HG02981 (cell line): ENCODE data around the gene ACOT8.
"Not testable (repeated sequence)": the region's sequence is repeated elsewhere in the genome, so short reads cannot be mapped to it uniquely, and the experiment has no call there.

Experiments
- ATAC-seq: cut with Tn5 transposase; IDR thresholded peaks from one replicate; pipeline ENCODE4 v1.9.1; 2021; ENCODE audit warnings: mild to moderate bottlenecking, moderate library complexity; ENCODE audit not compliant: unreplicated experiment

The ACOT8 gene

DNA sequence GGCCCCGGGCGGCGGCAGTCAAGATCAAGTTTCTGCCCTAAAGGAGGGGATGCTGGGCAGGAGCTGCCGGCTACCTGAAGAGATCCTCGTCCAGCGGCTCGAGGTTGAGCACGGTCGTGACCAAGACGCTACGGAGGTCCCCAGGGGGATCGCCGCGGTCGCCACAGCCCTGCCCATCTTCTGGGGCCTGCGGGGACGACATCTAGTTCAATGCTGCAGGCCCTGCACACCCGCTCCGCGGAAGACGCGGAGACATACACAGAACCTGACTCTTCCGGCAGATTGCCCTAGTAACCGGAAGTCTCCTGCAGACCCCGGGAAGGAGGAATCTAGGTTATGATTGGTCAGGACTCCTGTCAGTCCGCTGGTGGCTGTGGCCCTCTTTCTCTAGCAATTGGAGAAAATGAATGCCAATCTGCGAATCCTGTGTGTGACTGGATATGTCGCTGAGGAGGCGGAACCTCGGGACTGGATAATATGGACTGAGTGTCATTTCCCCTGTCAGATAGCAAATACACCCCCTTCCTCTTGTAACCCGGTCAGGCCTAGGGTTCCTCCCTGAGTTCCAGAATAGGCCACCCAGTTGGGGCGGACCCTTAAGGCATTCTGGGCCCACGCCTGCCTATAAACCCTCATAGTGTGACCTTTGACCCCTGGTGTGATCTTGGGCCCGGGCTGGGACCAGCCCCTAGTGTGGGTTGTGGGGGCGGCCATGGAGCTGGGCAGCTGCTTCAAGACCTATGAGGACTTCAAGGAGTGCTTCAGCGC, at the start of gene ACOT8, which contains the start of gene ZSWIM3:
Gene ACOT8 (minus strand): TSS at position 279 of the 768 bp plus-strand sequence. CDS start 77 bp downstream, at position 202.
Gene ZSWIM3 (plus strand): TSS at position 501 of the 768 bp plus-strand sequence. CDS start 212 bp downstream, at position 713.
- peak; percentile 98 for ATAC-seq

DNA sequence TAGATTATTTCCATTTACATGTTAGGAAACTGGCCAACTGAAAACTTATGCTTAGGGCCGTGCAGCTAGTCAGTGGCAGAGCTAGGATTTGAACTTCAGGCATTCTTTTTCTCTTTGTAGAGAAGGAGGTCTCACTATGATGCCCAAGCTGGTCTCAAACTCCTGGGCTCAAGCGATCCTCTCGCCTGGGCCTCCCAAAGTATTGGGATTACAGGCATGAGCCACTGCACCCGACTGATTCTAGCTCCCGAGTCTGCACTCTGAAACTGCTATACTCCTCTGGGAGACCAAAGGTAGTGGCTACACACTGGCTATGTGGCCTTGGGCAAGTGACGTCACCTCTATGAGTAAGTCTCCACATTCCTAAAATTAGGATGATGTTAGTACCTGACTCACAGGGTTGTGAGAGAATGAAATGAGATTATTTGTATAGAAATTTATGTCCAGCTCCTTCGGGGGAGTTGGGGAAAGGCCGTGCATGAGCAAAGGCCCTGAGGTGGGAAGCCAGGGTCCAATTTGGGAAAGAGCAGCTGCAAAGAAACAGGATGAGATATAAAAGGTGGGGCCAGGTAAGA, 48.4 kb upstream of the ACOT8 start:
- ATAC-seq: no peak

- no peak for ATAC-seq
These were observed 47.7 kb upstream of the ACOT8 start for GRCh38 chr20:45904583-45905504.

DNA sequence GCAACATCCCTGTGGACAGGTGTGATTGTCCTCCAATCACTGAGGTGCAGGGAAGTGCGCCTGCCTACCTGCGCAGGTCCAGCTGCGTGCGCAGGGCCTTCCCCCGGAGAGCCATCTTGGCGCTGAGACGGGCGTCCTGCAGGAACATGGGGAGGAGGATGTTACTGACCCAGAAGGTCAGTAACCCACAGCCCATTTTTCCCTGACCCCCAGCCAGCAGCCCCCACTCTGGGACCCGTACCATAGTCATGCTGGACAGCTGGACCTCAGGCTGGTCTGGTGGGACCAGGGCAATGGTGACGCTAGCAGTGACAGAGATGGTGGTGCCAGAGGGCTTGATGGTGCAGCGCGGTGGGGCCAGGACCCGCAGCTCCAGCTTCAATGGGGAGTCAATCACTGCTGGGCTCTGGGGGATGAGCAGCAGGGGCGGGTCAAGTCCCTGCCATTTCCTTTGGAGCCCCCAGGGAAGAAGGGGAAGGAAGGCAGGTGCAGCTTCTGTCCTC, 45.1 kb upstream of the ACOT8 start:
- no peak for ATAC-seq

GRCh38 chr20:45901332-45901731, 44.1 kb upstream of the ACOT8 start:
- ATAC-seq: not testable (repeated sequence)

- ATAC-seq: no peak
These were observed 42.0 kb upstream of the ACOT8 start for GRCh38 chr20:45899046-45899835.

GRCh38 chr20:45898285-45898684, 41.1 kb upstream of the ACOT8 start:
- no peak for ATAC-seq

- ATAC-seq: no peak
These were observed 40.5 kb upstream of the ACOT8 start for GRCh38 chr20:45897692-45898091.

- no peak for ATAC-seq
These were observed 40.1 kb upstream of the ACOT8 start for GRCh38 chr20:45897289-45897688.

DNA sequence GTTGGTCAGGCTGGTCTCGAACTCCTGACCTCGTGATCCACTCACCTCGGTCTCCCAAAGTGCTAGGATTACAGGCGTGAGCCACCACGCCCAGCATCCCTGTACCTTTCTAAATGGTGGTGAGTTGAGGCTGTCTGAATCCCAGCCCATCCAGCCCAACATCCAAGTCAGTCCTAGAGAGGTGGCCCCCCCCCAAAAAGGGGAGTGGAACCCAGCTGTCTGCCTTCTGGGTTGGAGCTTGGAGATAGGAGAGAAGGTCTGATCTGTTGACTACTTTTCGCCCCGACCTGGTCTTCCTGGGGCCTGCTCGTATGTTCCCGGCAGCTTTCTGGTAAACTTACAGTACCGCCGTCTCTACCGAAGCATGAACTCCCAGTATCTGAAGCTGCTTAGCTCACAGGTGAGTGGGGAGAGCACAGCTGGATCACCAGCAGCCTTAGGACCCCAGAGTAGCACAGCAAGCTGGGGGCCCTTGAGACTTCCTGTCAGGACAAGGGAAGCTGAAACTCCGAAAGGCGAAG, 39.5 kb upstream of the ACOT8 start:
- ATAC-seq: no peak

DNA sequence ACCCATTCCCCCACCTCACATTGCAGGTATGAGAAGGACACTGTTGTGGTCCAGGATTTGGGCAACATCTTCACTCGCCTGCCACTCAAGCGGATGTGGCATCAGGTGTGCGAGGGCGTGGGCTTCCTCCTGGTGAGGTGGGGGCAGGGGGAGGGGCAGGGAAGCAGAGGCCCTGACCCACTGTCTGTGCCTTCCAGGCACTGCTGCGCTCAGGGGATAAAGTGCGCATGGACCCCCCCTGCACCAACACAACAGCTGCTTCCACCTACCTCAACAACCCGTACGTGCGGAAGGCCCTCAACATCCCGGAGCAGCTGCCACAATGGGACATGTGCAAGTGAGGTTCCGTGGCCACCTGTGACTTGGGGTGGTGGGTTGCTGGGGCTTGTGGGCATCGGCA, 37.6 kb upstream of the ACOT8 start:
- ATAC-seq: no peak

GRCh38 chr20:45893831-45894230, 36.6 kb upstream of the ACOT8 start:
- ATAC-seq: no peak

- ATAC-seq: no peak
These were observed 35.8 kb upstream of the ACOT8 start for GRCh38 chr20:45892828-45893500.

DNA sequence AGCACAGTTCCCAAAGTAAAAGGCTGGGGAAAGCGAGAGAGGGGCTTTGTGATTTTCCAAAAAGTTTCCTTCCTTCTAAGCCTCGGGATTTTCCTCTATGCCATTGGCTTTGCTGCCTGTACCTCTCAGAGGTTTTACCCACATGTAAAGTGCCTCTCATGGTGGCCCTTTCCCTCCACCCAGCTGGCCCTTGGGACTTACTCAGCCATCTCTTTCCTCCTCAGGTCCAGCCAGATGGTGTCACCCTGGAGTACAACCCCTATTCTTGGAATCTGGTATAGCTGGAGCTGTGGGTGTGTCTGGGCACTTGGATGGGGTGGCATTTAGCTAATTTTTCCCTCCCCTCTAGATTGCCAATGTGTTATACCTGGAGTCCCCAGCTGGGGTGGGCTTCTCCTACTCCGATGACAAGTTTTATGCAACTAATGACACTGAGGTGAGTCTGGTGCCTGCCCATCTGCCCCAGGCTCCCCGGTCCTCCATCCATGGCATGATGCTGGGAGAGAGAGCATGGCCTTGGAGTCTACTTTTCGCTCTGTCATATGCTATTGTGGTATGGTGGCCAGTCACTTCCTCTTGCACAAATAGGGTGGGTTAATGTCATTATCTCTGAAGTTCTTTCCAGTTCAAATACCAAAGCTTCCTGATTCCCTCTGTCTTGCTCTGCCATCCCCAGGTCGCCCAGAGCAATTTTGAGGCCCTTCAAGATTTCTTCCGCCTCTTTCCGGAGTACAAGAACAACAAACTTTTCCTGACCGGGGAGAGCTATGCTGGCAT, 35.0 kb upstream of the ACOT8 start:
- no peak for ATAC-seq

- ATAC-seq: peak; percentile 70
These were observed 34.1 kb upstream of the ACOT8 start, which contains the start of the genes CTSA and NEURL2 for GRCh38 chr20:45890985-45891983. CTSA (plus strand) TSS chr20:45891335; CDS start chr20:45891569, 234 bp downstream. NEURL2 (minus strand) TSS chr20:45891208; CDS start chr20:45890991, 217 bp downstream.

DNA sequence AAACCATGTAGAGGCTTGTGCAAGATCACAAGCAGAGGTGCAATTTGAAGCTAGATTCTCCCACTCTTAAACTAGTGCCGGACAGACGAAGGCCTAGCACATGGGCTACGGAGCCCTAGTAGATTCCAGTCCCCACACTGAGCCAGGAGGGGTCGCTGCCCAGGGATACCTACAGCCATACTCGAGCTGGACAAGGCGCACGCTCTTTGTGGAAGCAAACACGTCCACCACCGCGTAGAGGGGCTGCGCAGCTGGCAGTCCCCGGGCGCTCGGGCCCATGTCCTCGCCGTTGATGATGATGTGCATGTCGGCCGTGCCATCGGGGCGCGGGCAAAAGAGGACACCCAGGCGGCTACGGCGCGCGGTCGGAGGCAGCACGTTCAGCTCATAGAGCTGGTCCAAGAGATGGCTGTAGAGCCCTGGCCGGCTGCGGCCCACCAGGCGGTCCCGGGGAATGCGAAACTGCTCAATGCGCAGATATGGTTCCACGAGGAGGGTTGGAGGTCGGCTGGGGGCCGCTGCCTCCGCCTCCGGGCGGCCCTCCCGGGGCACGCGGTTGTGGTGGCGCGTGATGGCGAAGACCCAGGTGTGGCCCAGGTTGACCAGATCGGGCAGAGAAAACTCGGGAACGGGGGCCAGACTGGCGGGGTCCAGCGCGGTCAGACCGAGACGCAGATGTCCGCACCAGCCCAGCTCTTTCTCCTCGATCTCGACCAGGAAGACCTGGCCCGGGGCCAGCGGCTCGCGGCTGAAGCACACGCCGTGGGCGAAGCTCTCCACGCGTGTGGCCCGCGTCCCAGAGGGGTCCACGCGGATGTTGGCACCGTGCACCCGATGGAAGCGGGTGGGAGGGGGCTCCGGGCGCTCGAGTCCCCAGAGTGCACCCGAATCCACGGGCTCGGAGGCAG, 33.1 kb upstream of the ACOT8 start:
- ATAC-seq: no peak
